ENCODE data around the gene RGS9. TPM values are rescaled to one million over a fixed set of nuclear protein-coding genes. Genes with fewer than 3 reads are reported as not detected.
A peak's percentile ranks its signal among the peaks of the same experiment; 100 is the strongest.

Gene RGS9
- total RNA-seq, 1 donor from 2014 or later = 8.5 TPM

- H3K4me1 Mint-ChIP-seq (ENCODE audit: unreplicated experiment) = peaks cover 10% of the 10 kb centered on the region
- no peaks in the 10 kb centered on the region for H3K9me3 Mint-ChIP-seq (ENCODE audit: unreplicated experiment)
- H3K27ac Mint-ChIP-seq (ENCODE audit: unreplicated experiment) = no peak overlapping the region
- H3K4me3 Mint-ChIP-seq (ENCODE audit: unreplicated experiment) = no peak overlapping the region
- no peak for DNase-seq (ENCODE audit: low spot score)
- H3K27me3 Mint-ChIP-seq (ENCODE audit: unreplicated experiment) = peaks cover 17% of the 10 kb centered on the region
- H3K36me3 Mint-ChIP-seq (ENCODE audit: low read depth, unreplicated experiment) = peaks cover 15% of the 10 kb centered on the region
- no peak for TF ChIP-seq CTCF (IDR thresholded peaks at IDR 0.05; ENCODE audit: unreplicated experiment)
Measured at GRCh38 chr17:65163990-65164495, 26.9 kb downstream of the RGS9 start.

GRCh38 chr17:65166787-65167186 is 29.6 kb downstream of the RGS9 start:
- Mint-ChIP-seq H3K36me3 (ENCODE audit: low read depth, unreplicated experiment) (peaks cover 19% of the 10 kb centered on the region), H3K9me3 (ENCODE audit: unreplicated experiment) (no peaks in the 10 kb centered on the region), H3K27ac (ENCODE audit: unreplicated experiment) (no peak overlapping the region), H3K4me3 (ENCODE audit: unreplicated experiment) (no peak overlapping the region), H3K4me1 (ENCODE audit: unreplicated experiment) (peaks cover 23% of the 10 kb centered on the region), H3K27me3 (ENCODE audit: unreplicated experiment) (peaks cover 14% of the 10 kb centered on the region)
- no peak for DNase-seq (ENCODE audit: low spot score)
- TF ChIP-seq CTCF (IDR thresholded peaks at IDR 0.05; ENCODE audit: unreplicated experiment) = no peak

GRCh38 chr17:65167566-65167965 is 30.4 kb downstream of the RGS9 start:
- TF ChIP-seq CTCF (IDR thresholded peaks at IDR 0.05; ENCODE audit: unreplicated experiment) = no peak
- Mint-ChIP-seq H3K4me1 (ENCODE audit: unreplicated experiment) (peaks cover 27% of the 10 kb centered on the region), H3K9me3 (ENCODE audit: unreplicated experiment) (no peaks in the 10 kb centered on the region), H3K4me3 (ENCODE audit: unreplicated experiment) (no peak overlapping the region), H3K27me3 (ENCODE audit: unreplicated experiment) (peaks cover 15% of the 10 kb centered on the region), H3K27ac (ENCODE audit: unreplicated experiment) (no peak overlapping the region), H3K36me3 (ENCODE audit: low read depth, unreplicated experiment) (peaks cover 19% of the 10 kb centered on the region)
- no peak for DNase-seq (ENCODE audit: low spot score)

- DNase-seq (ENCODE audit: low spot score) = no peak
- no peak for TF ChIP-seq CTCF (IDR thresholded peaks at IDR 0.05; ENCODE audit: unreplicated experiment)
- H3K9me3 Mint-ChIP-seq (ENCODE audit: unreplicated experiment) = no peaks in the 10 kb centered on the region
- H3K4me3 Mint-ChIP-seq (ENCODE audit: unreplicated experiment) = no peak overlapping the region
- peaks cover 19% of the 10 kb centered on the region for H3K36me3 Mint-ChIP-seq (ENCODE audit: low read depth, unreplicated experiment)
- peaks cover 24% of the 10 kb centered on the region for H3K4me1 Mint-ChIP-seq (ENCODE audit: unreplicated experiment)
- no peak overlapping the region for H3K27ac Mint-ChIP-seq (ENCODE audit: unreplicated experiment)
- peaks cover 11% of the 10 kb centered on the region for H3K27me3 Mint-ChIP-seq (ENCODE audit: unreplicated experiment)
Measured at GRCh38 chr17:65169691-65170090, 32.5 kb downstream of the RGS9 start.

GRCh38 chr17:65170839-65171238 is 33.7 kb downstream of the RGS9 start:
- TF ChIP-seq CTCF (IDR thresholded peaks at IDR 0.05; ENCODE audit: unreplicated experiment) = no peak
- DNase-seq (ENCODE audit: low spot score) = no peak
- Mint-ChIP-seq H3K9me3 (ENCODE audit: unreplicated experiment) (no peaks in the 10 kb centered on the region), H3K4me3 (ENCODE audit: unreplicated experiment) (no peak overlapping the region), H3K27me3 (ENCODE audit: unreplicated experiment) (peaks cover 11% of the 10 kb centered on the region), H3K27ac (ENCODE audit: unreplicated experiment) (peak overlapping the region; percentile 94), H3K36me3 (ENCODE audit: low read depth, unreplicated experiment) (peaks cover 14% of the 10 kb centered on the region), H3K4me1 (ENCODE audit: unreplicated experiment) (peaks cover 24% of the 10 kb centered on the region)

Data from endothelial cell (in vitro differentiated cells).